MM.1S (cell line): ENCODE measurements around the gene TCF7L2.

ENCODE experiments used
- DNase-seq: peaks from one replicate; pipeline ENCODE4 v3.0.0-alpha.2; 2015
- H2AFZ ChIP-seq: fragments of 300-600 bp; sonication (generic); 2 replicates; pipeline ENCODE4 v1.6.0; 2016; ENCODE audit warnings: antibody characterized with exemption, low read length
- H3F3A ChIP-seq: fragments of 300-600 bp; sonication (generic); 2 replicates; pipeline ENCODE4 v1.6.1; 2016; ENCODE audit warnings: mild to moderate bottlenecking, antibody characterized with exemption, low read length, moderate library complexity, mixed read lengths; ENCODE audit not compliant: insufficient read depth
- H3K27ac ChIP-seq: fragments of 300-600 bp; sonication (generic); 2 replicates; pipeline ENCODE4 v1.5.1; 2016; ENCODE audit warnings: mild to moderate bottlenecking, low read length
- H3K27me3 ChIP-seq: fragments of 300-600 bp; sonication (generic); replicated peaks from 2 replicates; pipeline ENCODE4 v1.6.0; 2016; ENCODE audit warnings: low read length; ENCODE audit not compliant: insufficient read depth
- H3K36me3 ChIP-seq: fragments of 300-600 bp; sonication (generic); replicated peaks from 2 replicates; pipeline ENCODE4 v1.6.1; 2016; ENCODE audit warnings: mild to moderate bottlenecking, low read length, mixed read lengths; ENCODE audit not compliant: insufficient read depth
- H3K4me1 ChIP-seq: fragments of 300-600 bp; sonication (generic); 2 replicates; pipeline ENCODE4 v1.6.1; 2016; ENCODE audit warnings: low read length, mixed read lengths
- H3K4me2 ChIP-seq: fragments of 300-600 bp; sonication (generic); 2 replicates; pipeline ENCODE4 v1.6.0; 2016; ENCODE audit warnings: low read depth, low read length
- H3K4me3 ChIP-seq: fragments of 300-600 bp; sonication (generic); 2 replicates; pipeline ENCODE4 v1.5.1; 2016; ENCODE audit warnings: low read length, mixed read lengths
- H3K79me2 ChIP-seq: fragments of 300-600 bp; sonication (generic); 2 replicates; pipeline ENCODE4 v1.6.1; 2016; ENCODE audit warnings: mixed run types, low read length, mixed read lengths
- H3K9ac ChIP-seq: fragments of 300-600 bp; sonication (generic); 2 replicates; pipeline ENCODE4 v1.6.1; 2016; ENCODE audit warnings: low read length, mixed read lengths
- H3K9me2 ChIP-seq: fragments of 300-600 bp; sonication (generic); replicated peaks from 2 replicates; pipeline ENCODE4 v1.6.1; 2016; ENCODE audit warnings: mild to moderate bottlenecking, low read length, mixed read lengths; ENCODE audit not compliant: insufficient read depth
- H3K9me3 ChIP-seq: fragments of 300-600 bp; sonication (generic); replicated peaks from 2 replicates; pipeline ENCODE4 v1.6.1; 2016; ENCODE audit warnings: mild to moderate bottlenecking, low read length, mixed read lengths; ENCODE audit not compliant: insufficient read depth
- H4K20me1 ChIP-seq: fragments of 300-600 bp; sonication (generic); 2 replicates; pipeline ENCODE4 v1.6.1; 2016; ENCODE audit warnings: mild to moderate bottlenecking, low read length, moderate library complexity, mixed read lengths; ENCODE audit not compliant: insufficient read depth
- EZH2 ChIP-seq: fragments of 300-600 bp; sonication (generic); optimal IDR thresholded peaks from 2 replicates; pipeline ENCODE3; 2017; ENCODE audit warnings: low read depth, mild to moderate bottlenecking, antibody characterized with exemption, low read length, mixed read lengths
- EZH2phosphoT487 ChIP-seq: fragments of 300-600 bp; sonication (generic); IDR thresholded peaks from 2 replicates; pipeline ENCODE4 v1.6.1; 2018; ENCODE audit warnings: antibody characterized with exemption, low read length
- TF ChIP-seq, protein P1 (sequence below): fragments of 300-600 bp; sonication (generic); IDR thresholded peaks from 2 replicates; pipeline ENCODE4 v1.5.1; 2016; ENCODE audit warnings: antibody characterized with exemption, low read length, mixed read lengths

Gene TCF7L2

GRCh38 chr10:113017376-113017775 is 67.3 kb downstream of the TCF7L2 start:
- DNase-seq: no peak
- Histone ChIP-seq H3K36me3 (no peaks in the 10 kb centered on the region), H4K20me1 (no peaks in the 10 kb centered on the region), H3K27ac (no peak overlapping the region), H3K9me3 (no peaks in the 10 kb centered on the region), H3K4me3 (no peak overlapping the region), H3K9me2 (no peaks in the 10 kb centered on the region), H3K79me2 (no peaks in the 10 kb centered on the region), H3K9ac (no peak overlapping the region), H3K27me3 (no peaks in the 10 kb centered on the region), H3K4me1 (no peaks in the 10 kb centered on the region), H2AFZ (no peak overlapping the region), H3K4me2 (no peak overlapping the region), H3F3A (no peaks in the 10 kb centered on the region)
- TF ChIP-seq EZH2phosphoT487: no peak
- no peak for TF ChIP-seq EZH2

DNA sequence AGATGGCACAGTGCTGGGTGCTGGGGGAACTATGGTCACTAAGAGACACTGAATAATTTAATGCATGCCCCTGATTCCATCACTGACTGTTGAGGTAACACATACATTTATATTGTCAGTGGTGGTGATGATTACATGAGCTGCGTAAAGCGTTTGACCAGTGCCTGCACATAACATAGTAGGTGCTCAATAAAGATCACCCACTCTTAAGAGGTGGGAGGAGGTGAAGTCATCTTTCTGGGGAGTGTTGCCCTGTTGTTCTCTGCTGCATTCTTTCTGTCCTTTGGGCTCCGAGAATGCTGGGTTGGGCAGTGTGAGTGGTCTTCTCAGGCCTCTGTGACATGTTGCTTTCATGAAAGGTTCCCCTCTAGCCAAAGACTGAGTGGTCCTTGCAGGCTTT is 68.0 kb downstream of the TCF7L2 start:
- no peaks in the 10 kb centered on the region for H3K79me2 ChIP-seq
- H3K4me2 ChIP-seq: no peak overlapping the region
- no peaks in the 10 kb centered on the region for H3K9me3 ChIP-seq
- no peak overlapping the region for H3K9ac ChIP-seq
- H4K20me1 ChIP-seq: no peaks in the 10 kb centered on the region
- no peaks in the 10 kb centered on the region for H3K4me1 ChIP-seq
- H3K9me2 ChIP-seq: no peaks in the 10 kb centered on the region
- H3K27ac ChIP-seq: no peak overlapping the region
- no peaks in the 10 kb centered on the region for H3K27me3 ChIP-seq
- DNase-seq: no peak
- no peaks in the 10 kb centered on the region for H3F3A ChIP-seq
- no peak overlapping the region for H2AFZ ChIP-seq
- H3K4me3 ChIP-seq: no peak overlapping the region
- H3K36me3 ChIP-seq: no peaks in the 10 kb centered on the region
- TF ChIP-seq EZH2phosphoT487 (no peak), EZH2 (no peak)
- TF ChIP-seq, protein P1, sequence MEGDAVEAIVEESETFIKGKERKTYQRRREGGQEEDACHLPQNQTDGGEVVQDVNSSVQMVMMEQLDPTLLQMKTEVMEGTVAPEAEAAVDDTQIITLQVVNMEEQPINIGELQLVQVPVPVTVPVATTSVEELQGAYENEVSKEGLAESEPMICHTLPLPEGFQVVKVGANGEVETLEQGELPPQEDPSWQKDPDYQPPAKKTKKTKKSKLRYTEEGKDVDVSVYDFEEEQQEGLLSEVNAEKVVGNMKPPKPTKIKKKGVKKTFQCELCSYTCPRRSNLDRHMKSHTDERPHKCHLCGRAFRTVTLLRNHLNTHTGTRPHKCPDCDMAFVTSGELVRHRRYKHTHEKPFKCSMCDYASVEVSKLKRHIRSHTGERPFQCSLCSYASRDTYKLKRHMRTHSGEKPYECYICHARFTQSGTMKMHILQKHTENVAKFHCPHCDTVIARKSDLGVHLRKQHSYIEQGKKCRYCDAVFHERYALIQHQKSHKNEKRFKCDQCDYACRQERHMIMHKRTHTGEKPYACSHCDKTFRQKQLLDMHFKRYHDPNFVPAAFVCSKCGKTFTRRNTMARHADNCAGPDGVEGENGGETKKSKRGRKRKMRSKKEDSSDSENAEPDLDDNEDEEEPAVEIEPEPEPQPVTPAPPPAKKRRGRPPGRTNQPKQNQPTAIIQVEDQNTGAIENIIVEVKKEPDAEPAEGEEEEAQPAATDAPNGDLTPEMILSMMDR: no peak

DNA sequence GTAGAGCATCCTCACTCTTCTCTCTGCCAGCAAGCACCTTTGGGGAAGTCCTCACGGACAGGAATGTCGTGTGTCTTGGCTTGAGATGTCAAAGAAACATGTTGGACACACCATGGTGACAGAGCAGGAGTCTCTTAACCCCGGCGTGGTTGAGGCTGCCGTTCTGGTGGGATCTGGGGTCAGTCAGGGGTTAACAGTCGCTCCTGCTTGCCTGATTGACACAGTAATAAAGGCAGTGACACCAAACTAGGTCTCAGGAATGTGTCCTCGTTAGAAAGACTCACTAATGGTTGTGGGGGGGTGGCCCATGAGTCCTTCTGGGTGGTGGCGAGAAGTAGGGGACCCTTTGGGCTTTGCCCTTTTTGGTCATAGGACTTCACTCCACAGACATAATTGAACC is 69.0 kb downstream of the TCF7L2 start:
- H3K4me1 ChIP-seq: no peaks in the 10 kb centered on the region
- H3K4me2 ChIP-seq: no peak overlapping the region
- TF ChIP-seq, protein P1: no peak
- TF ChIP-seq EZH2 (no peak), EZH2phosphoT487 (no peak)
- H3F3A ChIP-seq: no peaks in the 10 kb centered on the region
- no peaks in the 10 kb centered on the region for H3K9me3 ChIP-seq
- no peak overlapping the region for H3K27ac ChIP-seq
- H3K9me2 ChIP-seq: no peaks in the 10 kb centered on the region
- no peaks in the 10 kb centered on the region for H4K20me1 ChIP-seq
- H3K79me2 ChIP-seq: no peaks in the 10 kb centered on the region
- H3K36me3 ChIP-seq: no peaks in the 10 kb centered on the region
- no peak overlapping the region for H3K4me3 ChIP-seq
- DNase-seq: no peak
- no peak overlapping the region for H2AFZ ChIP-seq
- no peak overlapping the region for H3K9ac ChIP-seq
- no peaks in the 10 kb centered on the region for H3K27me3 ChIP-seq

GRCh38 chr10:113019692-113020474 is 69.8 kb downstream of the TCF7L2 start:
- no peak overlapping the region for H3K27ac ChIP-seq
- no peaks in the 10 kb centered on the region for H3K79me2 ChIP-seq
- DNase-seq: no peak
- no peak overlapping the region for H3K4me2 ChIP-seq
- no peak overlapping the region for H3K4me3 ChIP-seq
- no peaks in the 10 kb centered on the region for H3K27me3 ChIP-seq
- H3K4me1 ChIP-seq: no peaks in the 10 kb centered on the region
- no peak overlapping the region for H2AFZ ChIP-seq
- no peaks in the 10 kb centered on the region for H3F3A ChIP-seq
- H4K20me1 ChIP-seq: no peaks in the 10 kb centered on the region
- H3K36me3 ChIP-seq: no peaks in the 10 kb centered on the region
- no peak overlapping the region for H3K9ac ChIP-seq
- no peak for TF ChIP-seq EZH2phosphoT487
- TF ChIP-seq, protein P1: no peak
- no peak for TF ChIP-seq EZH2
- no peaks in the 10 kb centered on the region for H3K9me3 ChIP-seq
- H3K9me2 ChIP-seq: no peaks in the 10 kb centered on the region
